GM20000 (cell line): Measurements from ENCODE around the gene RHD.
"Not testable (repeated sequence)": the region's sequence is repeated elsewhere in the genome, so short reads cannot be mapped to it uniquely, and the experiment has no call there.

Experiments used
- DNase-seq: peaks from one replicate; pipeline ENCODE4 v3.0.0; 2012; ENCODE audit warnings: low spot score
- TF ChIP-seq, protein P1 (sequence below): IDR thresholded peaks from 2 replicates; pipeline ENCODE4 v1.5.1; 2012; ENCODE audit warnings: mild to moderate bottlenecking, control low read depth; ENCODE audit errors: extremely low read depth, missing control alignments

RHD gene

DNA sequence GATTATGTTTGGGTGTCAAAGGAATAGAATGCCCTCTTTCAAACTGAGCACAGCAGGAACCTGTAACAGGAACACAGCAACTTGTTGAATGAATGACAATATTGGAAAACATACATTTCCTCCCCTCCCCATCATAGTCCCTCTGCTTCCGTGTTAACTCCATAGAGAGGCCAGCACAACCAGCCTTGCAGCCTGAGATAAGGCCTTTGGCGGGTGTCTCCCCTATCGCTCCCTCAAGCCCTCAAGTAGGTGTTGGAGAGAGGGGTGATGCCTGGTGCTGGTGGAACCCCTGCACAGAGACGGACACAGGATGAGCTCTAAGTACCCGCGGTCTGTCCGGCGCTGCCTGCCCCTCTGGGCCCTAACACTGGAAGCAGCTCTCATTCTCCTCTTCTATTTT, at the start of gene RHD:
TSS of gene RHD (plus strand) at position 272 of the 400 bp plus-strand sequence. CDS start at position 311, 39 bp downstream.
- not testable (repeated sequence) for DNase-seq

DNA sequence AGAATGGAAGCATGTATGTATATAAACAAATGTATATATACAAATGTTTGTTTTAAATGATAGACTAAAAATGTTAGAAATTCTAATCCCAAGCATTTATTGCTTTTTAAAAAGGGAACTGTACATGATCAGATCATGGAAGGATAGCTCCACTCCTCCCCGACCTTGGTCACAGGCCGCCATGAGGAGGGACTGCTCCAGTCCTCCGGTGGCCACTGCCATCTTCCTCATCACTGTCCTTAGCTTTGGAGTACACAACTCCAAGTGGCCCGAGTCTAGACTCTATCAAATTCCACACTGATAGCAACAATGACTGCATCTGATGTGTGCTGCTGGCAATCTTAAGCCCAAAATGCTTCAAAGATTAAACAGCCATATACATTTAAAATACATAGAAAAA, 49.7 kb upstream of the RHD start:
- DNase-seq = no peak
- TF ChIP-seq, protein P1, sequence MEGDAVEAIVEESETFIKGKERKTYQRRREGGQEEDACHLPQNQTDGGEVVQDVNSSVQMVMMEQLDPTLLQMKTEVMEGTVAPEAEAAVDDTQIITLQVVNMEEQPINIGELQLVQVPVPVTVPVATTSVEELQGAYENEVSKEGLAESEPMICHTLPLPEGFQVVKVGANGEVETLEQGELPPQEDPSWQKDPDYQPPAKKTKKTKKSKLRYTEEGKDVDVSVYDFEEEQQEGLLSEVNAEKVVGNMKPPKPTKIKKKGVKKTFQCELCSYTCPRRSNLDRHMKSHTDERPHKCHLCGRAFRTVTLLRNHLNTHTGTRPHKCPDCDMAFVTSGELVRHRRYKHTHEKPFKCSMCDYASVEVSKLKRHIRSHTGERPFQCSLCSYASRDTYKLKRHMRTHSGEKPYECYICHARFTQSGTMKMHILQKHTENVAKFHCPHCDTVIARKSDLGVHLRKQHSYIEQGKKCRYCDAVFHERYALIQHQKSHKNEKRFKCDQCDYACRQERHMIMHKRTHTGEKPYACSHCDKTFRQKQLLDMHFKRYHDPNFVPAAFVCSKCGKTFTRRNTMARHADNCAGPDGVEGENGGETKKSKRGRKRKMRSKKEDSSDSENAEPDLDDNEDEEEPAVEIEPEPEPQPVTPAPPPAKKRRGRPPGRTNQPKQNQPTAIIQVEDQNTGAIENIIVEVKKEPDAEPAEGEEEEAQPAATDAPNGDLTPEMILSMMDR = no peak

DNA sequence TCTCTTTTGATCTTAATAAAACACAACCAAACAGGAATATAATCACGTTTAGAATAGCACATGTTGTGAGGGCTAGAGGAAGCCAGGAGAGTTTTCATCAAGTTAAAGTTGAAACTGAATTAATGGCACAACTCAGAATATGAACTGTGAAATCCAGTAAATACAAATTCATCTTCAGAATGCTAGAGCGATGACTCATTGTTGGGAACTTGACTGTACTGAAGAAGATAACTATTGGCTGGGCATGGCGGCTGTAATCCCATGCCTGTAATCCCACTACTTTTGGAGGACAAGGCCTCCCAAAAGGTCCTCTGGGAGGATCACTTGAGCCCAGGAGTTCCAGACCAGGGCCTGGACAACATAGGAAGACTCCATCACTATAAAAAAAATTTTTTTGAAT, 48.8 kb upstream of the RHD start:
- TF ChIP-seq, protein P1 = no peak
- no peak for DNase-seq

DNA sequence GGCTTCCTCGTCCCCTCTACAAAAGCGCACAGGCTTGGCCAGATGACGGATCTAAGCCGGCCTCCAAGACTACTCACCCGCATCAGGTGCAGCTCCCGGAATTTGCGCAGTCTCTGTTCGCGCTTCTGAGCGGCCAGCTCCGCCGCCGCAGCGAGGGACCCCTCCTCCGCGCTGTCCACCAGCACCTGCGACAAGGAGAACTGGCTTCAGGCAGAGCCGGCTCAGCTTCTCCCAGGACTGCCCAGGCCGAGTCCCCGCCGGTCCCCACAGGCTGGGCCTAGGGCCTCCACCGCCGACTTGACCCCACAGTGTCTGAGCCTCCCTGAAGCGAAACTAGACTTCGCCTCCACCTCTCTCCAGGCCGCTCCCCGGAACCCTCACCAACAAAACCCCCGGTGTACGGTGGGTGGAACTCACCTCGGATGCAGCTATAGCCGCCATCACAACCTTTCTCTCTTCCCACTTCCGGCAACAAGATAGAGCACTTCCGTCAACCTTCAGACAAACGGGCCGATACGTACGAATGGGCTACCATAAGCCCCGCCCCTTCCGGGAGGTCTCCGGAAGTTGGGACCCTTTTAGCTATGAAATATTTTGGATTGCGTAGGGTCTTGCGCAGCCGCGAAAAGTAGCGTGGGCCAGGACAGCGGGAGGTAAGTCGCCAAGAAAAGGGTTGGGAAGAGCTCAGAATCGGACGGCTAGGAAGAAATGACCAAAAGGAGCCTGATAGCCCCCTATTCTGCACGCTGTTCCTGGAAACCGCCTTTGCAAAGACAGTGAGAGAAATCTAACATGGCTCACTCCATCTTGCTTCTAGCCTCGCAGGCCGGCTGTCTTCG, 40.1 kb upstream of the RHD start, which contains the start of gene SYF2:
TSS of gene SYF2 (minus strand) at position 476 of the 839 bp plus-strand sequence. CDS start at position 441, 35 bp downstream.
- DNase-seq = peak; percentile 92
- TF ChIP-seq, protein P1 = no peak

DNA sequence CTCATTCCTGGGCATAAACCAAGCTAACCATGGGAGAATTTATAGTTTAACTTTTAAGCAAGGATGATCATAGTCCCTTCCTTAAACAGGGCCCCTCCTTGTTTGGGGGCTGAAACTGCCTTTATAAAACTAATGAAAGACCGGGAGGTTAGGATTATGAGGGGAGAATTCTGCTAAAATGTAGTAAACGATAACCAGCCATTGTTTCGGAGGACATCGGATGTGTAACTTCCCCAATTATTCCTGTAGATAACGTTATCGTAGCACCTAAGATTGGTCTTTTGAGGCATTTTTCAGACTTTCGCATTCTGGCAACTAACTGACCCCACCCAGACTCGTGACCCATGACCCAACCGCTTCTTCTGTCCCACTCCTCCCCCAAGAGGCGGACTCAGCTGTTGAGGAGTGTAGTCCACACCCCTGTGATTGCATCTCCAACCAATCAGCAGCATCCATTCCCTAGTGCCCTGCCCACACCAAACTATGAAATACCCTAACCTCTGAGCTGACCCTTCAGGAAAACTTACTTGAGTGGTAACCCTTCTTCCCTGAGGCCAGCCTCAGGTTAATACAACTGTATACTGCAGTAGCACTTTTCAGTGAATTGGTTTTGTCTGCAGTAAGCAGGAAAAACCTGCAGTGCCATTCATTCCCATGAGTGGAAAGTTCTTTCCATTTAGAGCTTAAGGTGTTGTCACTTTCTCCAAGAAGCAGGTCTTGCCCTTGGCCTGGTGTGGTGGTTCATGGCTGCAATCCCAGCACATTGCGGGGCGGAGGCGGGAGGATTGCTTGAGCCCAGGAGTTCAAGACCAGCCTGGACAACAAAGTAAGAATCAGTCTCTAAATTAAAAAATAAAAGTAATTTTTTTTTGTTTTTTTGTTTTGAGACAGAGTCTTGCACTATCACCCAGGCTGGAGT, 39.2 kb upstream of the RHD start:
- TF ChIP-seq, protein P1 = no peak
- DNase-seq = peak; percentile 79

DNA sequence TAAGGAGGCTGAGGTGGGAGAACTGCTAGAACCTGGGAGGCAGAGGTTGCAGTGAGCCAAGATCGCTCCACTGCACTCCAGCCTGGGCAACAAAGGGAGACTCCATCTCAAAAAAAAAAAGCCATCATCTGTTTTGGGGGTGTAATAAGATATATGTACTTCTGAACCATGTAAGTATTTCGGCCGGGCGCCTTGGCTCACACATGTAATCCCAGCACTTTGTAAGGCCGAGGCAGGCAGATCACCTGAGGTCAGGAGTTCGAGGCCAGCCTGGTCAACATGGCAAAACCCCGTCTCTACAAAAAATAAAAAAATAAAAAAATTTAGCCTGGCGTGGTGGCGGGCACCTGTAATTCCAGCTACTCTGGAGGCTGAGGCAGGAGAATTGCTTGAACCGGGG, 36.9 kb upstream of the RHD start:
- DNase-seq = not testable (repeated sequence)

DNA sequence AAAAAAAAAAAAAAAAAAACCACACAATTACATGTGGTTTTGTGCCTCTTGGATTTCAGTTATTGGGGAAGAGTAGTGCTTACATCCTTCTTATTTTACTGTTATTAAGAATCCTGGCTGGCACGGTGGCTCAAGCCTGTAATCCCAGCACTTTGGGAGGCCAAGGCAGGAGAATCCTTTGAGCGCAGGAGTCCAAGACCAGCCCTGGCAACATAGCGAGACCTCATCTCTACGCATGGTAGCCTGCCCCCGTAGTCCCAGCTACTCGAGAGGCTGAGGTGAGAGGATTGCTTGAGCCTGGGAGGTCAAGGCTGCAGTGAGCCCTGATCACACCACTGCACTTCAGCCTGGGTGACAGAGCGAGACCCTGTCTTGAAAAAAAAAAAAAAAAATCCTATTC, 36.0 kb upstream of the RHD start:
- not testable (repeated sequence) for DNase-seq

DNA sequence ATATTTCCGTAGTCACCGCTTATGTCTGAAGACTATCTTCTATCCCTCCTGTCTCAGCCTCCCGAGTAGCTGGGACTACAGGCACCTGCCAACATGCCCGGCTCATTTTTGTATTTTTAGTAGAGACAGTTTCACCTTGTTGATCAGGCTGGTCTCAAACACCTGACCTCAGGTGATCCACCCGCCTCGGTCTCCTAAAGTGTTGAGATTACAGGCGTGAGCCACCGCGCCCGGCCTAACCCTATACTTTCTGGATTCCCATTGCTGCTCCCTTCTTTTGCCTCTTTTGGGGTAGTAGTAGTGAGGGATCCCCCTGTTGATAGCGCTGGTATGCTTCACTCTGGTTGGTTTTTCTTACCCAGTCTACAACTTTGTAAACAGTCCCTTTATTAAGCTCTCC, 34.3 kb upstream of the RHD start:
- DNase-seq = no peak
- TF ChIP-seq, protein P1 = no peak
